Hypothalamus (tissue), 51 donors: Measurements from ENCODE around the gene ZNF766.
"Not testable (repeated sequence)": the region's sequence is repeated elsewhere in the genome, so short reads cannot be mapped to it uniquely, and the experiment has no call there.

Experiments
- DNase-seq, 51 donors: peaks; one replicate each; lab custom pipeline; 2025; lab: John Stamatoyannopoulos, UW

ZNF766 gene

DNA sequence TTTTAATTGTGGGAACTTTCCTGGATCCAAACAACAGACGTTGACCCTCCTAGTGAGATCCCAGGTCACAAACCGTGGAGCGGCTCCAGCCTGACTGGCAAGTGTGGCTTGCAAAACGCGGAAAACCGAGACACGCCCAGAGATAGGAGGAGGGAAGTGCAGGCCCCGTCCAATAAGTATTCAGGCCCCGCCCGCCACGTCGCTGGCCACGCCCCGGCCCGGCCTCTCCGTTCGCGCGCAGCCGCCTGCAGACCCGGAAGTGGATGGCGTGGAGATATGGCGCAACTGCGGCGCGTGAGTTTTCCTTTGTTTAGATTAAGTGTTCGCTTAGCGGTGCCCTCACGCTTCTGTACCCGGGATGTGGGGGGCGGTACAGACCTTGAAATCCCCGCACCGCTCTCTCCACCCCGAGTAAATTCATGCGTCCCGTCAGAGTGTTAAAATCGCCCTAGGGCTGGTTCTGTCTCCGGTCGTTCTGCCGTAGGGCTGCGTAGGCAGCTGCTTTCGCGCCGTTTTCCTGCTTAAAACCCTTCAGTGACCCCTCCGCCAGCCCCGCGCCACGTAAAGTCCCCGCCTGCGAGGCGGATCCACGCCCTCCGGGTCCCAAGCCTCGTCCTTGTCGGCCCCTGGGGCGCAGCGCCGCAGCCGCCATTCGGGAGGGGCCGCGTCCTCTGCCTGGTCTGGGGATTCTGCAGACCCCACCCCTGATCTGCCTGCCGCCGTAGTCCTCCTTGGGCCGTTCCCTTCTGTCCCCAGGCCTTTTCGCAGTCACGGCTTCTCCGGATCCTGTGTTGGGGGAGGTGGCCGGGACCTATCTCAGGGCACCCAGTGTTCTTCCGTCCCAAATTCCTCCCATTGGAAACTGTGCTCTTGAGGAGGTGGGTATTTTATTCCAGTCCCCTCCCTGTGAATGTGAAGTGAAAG is at the start of gene ZNF766:
TSS of gene ZNF766 (plus strand) at position 250 of the 924 bp plus-strand sequence. CDS start at position 277, 27 bp downstream.
- peak; percentile 54 to 98 (median 93) for DNase-seq

DNA sequence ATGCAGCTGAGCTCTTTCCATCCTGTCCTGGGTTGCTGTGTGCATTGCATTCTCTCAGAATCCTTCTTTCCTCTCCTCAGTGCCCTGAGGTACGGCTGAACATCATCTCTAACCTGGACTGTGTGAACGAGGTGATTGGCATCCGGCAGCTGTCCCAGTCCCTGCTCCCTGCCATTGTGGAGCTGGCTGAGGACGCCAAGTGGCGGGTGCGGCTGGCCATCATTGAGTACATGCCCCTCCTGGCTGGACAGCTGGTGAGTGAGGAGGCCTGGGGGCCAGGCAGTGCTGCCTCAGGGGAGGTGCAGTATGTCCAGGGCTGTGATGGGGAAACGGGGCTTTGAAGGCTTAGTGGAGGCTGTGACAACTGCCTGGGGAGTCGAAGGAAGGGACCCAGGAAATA is 49.8 kb upstream of the ZNF766 start:
- no peak for DNase-seq

DNA sequence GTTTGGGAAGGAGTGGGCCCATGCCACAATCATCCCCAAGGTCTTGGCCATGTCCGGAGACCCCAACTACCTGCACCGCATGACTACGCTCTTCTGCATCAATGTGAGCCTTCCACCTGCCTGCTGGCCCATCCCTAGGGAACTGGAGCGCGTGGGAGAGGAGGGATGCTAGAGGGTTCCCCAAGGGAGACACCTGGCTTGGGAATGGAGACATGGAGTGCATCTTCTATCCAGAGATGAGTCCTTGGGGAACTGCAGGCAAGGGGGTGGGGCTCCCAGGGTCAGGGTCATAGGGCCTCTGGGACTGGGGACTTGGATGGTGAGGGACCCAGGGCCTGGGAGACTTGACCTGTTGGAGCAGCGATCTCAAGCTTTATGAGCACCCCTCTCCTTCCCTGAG is 48.4 kb upstream of the ZNF766 start:
- DNase-seq: no peak

DNA sequence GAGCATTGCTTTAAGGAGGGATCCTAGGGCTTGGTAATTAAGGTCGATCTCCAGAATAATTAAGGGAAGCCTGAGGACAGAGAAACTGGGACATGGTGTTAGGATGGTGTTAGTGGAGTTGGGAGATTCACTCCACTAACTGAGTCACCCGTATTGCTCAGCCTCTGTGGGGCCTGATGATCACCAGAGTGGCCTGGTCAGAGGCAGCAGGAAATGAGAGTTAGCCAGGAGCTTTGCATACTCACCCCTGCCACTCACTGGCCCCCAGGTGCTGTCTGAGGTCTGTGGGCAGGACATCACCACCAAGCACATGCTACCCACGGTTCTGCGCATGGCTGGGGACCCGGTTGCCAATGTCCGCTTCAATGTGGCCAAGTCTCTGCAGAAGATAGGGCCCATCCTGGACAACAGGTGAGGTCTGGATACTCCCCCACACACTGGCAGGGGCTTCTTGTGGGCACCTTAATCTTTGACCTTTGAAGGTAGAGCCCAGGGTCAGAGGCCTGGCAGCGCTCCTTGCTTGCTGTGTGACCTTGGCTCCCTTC is 47.5 kb upstream of the ZNF766 start:
- DNase-seq: no peak

DNA sequence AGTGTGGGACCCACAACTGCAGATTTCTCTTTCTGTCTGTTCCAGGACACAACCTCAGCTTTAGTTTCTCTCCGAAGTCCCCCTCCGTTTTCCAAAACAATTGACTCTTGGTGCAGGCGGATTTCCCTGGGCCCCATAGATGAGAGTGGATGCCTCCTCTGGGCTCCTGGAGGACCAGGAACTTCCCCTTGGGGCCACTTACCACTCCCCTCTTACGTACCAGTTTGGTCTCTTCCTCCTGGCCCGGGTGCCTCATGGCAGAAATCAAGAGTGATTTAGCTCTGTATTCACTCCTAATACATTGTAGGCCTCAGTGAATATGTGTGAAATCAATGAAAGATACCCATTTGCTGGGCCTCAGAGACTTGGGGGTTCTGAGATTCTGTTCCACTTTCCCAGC is 45.2 kb upstream of the ZNF766 start:
- DNase-seq: no peak

DNA sequence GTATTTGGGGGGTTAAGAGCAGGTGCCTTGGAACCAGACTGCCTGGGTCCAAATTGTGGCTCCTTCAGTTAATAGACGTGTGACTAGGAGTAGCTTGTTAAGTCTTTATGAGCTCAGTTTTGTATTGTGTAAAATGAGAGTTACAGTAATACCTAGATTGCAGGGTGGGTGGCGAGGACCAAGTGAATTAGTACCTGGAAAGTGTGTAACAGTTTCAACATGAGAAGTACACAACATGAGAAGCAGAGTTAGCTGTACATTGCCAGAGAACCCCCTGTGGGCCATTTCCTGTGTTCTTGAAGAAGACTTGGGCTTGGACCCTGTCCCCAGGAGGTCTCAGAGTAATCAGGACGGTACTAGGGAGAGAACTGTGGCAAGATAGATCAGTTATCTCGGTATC is 42.7 kb upstream of the ZNF766 start:
- no peak for DNase-seq

DNA sequence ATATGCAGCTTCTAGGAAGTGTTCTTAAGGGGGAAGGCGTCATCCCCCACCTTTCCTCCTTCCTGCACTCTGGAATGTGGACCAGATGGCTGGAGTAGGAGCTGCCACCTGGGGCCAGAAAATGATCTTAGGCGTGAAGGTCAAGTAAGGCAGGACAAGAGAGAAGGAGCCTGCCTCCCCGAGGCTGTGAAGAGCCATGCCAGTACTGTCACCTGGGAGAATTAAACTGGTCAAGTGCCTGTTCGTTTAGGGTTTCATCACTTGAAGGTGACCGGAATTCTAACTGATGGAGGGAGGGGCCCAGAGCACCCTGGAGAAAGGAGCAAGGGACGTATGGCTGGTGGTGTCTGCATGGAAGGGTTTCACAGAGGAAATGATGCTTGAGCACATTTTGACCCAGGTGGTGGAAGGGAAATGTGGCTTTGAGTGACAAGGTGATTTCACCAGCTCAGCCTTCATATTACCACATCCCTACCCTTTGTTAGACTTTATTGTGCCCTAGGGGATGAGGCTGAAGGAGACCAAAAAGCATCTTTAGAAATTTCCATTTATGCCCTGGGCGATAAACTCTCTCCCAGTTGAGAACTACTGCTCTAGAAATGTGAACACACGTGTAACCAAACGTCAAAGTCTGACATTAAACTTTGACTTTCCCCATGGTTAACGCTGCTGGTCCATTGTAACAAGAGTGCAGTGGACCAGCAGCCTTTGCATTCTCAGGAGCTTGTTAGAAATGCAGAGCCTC is 42.0 kb upstream of the ZNF766 start:
- no peak for DNase-seq

DNA sequence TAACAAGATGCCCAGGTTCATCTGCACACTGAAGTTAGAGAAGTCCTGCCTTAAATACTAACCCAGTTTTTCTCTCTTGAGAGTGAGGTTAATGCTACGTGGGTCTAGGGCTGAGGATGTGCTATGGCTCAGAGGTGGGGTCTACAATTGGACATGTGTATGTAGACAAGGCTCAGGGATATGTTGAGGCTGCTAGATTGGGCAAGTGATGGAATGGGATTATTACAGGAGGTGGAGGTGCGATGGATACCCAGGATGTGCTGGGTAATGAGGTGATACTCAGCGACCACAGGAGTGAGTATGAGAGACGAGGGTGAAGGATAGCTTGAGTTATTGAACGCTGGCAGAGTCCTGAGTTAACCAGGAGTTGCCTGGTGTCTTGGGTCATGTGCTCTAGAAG is 41.4 kb upstream of the ZNF766 start:
- no peak for DNase-seq

DNA sequence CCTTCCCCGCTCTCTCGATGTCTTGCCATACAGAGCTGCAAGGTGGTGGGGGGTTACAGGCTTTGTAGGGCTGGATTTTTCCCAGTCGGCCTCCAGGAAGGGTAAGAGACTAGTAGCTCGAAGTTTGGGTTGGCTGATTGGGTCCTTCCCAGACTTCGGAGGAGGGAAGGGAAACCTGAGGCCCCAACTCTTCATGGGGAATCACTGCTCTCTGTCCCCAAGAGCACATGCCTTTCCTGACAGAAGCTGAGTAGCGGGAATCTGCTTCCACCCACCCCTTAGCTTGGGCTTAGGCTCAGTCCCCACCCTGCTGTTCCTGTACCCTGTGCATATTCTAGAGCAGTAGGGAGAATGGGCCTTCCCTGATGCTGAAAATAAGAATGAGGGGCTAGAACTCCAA is 39.9 kb upstream of the ZNF766 start:
- DNase-seq: no peak

DNA sequence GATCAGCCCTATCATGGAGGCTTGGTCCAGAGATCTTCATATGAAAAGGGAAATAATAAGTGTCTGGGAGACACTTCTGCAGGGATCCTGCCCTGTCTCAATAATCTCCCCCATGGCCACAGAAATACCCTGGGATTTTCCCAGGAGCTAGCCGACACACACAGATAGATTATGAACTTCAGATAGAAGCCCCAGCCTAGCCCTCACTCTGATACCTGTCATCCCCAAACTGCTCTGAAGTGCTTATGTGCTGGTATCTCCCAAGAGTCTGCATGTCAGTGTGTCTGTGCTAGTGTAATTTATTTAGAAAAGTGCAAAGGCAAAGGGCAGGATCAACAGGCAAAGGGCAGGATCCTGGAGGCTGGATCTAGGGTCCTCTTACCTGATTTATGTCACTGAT is 38.7 kb upstream of the ZNF766 start:
- DNase-seq: no peak

DNA sequence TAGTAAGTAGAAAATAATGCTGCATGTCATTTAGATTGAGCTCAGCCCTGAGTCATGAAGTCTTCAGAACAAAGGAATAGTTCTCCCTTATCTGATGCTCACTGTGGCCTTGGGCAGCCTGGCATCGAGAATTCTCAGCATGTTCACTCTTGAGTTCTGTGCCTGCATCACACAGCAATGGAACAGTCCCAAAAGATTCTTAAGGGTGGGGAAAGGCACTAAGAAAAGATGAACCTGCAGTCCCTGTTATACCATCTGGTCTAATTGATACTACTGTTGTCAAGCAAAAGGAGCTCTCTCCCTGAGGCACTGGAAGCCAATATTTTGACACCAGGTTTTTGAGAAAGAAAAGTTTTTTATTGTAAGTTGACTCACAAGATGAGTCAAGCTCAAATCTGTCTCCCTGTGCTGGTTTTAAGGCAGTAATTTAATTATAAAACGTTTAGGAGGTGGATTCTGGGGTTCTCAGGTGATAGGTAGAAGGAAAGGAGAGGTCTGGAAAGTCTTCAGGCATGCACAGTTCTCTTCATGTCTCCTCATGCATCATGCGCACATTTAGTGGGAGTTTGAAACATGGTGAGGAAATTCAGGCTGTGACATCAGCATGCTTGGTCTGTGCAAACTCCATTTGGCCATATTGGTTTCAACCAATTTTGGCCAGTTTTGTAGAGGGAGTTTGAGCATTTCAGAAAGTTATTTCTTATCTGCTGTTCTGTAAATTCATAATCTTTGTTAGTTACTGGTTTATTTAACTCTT is 38.1 kb upstream of the ZNF766 start:
- peak in 1 of 51 donors; percentile 15 for DNase-seq

DNA sequence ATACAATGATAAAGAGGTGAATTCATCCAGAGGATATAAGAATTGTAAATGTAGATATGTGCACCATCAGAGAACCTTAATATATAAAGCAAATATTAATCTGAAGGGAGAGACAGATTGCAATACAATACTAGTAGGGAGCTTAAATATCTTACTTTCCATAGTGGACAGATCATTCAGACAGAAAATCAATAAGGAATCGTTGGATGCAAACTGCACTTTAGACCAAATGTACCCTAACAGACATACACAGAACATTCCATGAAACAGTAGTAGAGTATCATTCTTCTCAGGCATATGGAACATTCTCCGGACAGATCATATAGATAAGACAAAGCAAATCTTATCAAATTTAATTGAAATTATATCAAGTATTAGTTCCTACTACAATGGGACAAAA is 35.0 kb upstream of the ZNF766 start:
- DNase-seq: no peak

DNA sequence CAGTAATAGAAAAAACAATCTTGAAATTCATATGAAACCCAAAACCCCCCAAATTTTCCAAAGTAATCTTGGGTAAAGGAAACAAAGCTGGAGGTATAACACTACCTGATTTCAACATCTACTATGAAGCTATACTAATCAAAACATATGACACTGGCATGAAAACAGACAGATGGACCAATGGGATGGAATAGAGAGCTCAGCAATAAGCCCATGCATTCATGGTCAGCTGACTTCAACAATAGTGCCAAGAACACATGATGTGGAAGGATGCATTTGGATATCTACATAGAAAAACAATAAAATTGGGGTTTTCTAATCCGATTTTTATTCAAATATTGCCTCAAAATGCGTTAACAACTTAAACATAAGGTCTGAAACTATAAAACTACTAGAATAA is 32.2 kb upstream of the ZNF766 start:
- DNase-seq: no peak

DNA sequence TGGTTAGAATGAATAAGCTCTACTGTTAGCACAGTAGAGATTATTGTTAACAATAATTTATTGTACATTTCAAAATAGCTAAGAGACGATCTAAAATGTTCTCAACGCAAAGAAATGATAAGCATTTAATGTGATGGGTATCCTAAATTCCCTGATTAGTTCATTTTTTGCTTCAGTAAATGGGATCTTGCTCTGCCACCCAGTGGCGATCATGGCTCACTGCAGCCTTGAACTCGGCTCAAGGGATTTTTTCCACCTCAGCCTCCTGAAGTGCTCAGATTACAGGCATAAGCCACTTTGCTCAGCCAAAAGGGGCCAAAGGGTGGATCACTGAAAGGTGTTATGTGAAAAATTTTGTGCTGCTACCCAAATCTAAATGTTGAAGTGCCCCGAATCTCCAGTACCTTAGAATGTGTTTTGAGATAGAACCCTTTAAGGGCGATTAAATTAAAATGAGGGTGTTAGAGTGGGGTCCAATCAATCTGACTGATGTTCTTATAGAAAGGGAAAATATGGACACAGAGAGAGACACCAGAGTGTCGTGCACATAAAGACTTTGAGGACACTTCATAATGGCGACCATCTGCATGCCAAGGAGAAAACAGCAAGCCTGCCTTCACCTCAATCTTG is 31.5 kb upstream of the ZNF766 start:
- DNase-seq: peak in 33 of 51 donors; percentile 0 to 62 (median 19)

DNA sequence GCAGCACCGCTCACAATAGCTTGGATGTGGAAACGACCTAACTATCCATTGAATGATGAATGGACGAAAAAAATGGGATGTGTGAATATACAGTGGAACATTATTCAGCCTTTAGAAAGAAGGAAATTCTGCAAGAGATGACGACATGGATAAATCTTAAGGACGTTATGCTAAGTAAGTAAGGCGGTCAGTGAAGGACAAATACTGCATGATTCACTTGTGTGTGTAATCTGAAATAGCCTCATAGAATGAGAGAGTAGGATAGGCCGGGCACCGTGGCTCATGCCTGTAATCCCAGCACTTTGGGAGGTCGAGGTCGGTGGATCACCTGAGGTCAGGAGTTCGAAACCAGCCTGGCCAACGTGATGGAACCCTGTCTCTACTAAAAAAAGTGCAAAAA is 25.4 kb upstream of the ZNF766 start:
- DNase-seq: no peak

DNA sequence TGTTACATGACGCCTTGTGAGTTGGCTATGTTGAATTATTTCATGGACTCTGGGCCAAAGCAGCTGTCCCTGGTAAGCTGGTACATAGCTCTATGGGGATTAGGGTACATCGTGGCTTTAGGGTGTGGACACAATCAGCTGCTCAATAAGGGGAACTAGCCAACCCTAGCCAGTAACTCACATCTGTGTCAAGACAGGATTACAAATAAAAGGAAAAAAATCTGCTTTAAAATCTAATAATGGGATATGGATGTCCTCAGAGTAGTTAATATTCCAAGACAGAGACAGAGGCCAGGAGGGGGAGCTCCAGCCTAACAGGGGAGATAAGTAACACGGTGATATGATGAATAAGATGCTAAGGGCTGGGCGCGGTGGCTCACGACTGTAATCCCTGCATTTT is 21.1 kb upstream of the ZNF766 start:
- peak in 11 of 51 donors; percentile 3 to 38 (median 15) for DNase-seq

DNA sequence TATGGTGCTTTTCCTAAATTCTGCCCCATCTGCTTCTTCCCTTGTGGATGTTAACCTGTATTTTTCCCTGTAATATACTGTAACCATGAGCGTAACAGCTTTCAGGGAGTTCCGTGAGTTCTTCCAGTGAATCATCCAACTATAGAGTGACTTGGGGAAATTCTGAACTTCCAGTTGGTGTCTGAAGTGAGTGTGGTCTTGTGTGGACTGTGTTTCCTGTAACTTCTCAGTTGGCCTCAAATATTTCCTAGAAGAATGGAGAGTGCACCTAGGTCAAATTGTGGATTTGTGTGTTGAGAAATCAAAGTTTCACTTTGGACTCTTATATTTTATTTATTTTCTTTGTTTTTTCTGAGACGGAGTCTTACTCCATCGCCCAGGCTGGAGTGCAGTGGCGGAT is 11.0 kb upstream of the ZNF766 start:
- no peak for DNase-seq

DNA sequence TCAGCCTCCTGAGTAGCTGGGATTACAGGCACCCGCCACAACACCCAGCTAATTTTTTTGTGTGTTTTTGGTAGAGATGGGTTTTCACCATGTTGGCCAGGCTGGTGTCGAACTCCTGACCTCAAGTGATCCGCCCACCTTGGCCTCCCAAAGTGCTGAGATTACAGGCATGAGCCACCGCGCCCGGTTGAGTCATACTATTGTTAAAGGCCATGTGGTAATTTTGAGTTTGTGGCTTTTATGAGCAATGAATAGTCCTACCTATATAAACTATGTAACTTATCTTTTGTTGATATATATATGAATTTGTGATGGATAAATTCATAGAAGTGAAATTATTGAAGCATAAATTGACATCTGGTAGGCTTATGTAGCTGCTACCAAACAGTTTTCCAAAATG is 3.8 kb upstream of the ZNF766 start:
- DNase-seq: not testable (repeated sequence)

DNA sequence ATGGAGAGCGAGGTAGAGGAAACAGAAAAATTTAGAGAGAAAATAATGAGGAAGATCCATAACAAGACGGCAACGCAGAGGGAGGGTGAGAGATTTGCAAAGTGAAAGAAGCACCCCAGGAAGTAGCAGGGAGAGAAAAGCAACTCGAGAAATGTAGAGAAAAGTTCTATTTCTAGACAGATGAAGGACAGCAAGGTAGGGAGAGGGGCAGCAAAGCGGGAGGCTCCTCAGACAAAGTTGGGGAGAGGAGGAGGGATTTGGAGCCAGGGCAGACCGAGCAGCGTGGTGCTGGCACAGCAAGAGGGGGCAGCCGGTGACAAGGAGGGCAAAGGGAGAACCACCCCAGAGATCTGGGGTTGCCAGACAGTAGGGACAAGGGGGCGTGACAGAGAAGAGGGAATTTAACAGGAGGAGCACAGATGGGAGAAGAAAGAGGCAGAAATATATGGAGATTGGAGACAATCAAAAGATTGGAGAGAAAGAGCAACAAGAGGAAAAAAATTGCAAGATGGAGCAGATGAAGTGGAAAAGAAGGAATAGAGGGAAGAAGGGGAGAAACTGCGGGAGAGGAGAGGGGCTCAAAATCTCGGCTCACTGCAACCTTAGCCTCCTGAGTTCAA is 989 bp downstream of the ZNF766 start:
- DNase-seq: peak in 5 of 51 donors; percentile 1 to 8 (median 2)

DNA sequence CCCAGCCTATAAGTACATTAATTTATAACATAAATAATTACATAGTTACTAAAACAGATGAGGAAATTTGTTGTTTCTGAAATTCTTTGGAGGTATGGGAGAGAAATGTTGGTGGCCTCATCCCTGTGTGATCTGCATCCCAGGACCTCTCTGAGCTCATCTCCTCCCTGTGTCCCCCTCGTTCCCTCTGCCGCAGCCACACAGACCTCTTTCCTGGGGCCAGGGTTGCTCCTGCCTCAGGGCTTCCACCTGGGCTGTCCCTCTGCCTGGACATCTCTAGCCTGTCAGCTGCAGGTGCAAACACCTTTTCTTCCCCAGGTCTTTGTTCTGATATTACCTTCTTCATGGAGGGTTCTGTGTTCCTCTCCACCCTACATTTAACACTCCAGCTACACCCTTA is 3.9 kb downstream of the ZNF766 start:
- no peak for DNase-seq
